ENCODE measurements around the gene FCN3. TPM values are rescaled to one million over a fixed set of nuclear protein-coding genes. Genes with fewer than 3 reads are reported as not detected.

The FCN3 gene
- total and polyA plus RNA-seq, 9 of the 15 experiments (the other 6 are each of a cell fraction or from before 2014, with no cell fraction given) = 0.49 TPM; not detected in 8

DNA sequence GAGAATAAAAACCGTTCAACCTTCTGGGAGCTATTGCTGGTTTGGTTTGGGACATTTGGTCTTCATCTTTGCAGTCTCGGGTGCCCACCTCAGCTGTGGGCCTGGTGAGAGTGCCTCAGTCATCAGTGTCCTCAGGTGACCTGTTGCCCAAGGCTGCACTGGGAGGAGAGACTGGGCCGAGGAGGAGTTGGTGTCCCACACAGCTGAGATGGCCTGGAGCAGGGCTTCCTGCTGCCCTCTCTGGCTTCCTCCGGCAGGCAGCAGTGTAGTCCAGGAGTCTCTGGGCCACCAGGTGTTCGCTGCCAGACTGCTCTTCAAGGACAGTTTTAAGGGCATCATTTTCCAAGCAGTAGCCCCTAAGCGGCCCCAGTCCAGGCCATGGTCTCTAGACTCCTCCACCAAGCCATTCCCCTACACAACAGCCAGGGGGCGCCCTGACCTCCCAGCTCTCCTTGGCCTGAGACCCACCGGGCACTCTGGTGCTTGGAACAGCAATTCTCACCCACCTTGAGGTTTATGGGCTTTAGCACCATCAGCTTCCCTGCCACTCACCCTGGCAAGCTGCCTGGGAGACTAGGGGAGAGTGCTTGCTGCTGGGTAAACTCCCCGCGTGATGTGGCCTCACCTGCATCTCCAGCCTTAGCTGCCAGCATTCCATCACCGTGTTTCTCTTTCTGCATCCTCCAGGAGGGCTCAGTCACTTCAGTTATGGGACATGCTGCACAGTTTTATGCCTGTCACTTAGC is 41.9 kb downstream of the FCN3 start:
- BruUV-seq (replicated peaks) = no TSS peak
- Histone ChIP-seq H3K4me1 (replicated peaks in 1 of 2; ENCODE audit: control insufficient read depth in 2 of 2, insufficient read depth in 2 of 2, low read length in 2 of 2) (peaks cover 0 to 12% of the 10 kb centered on the region in 2 experiments; a peak in 2 of 5 replicates), H3K9me1 (ENCODE audit: control insufficient read depth, insufficient read depth, low read length) (no peaks in the 10 kb centered on the region), H3K4me2 (ENCODE audit: insufficient read depth, low read length) (no peak overlapping the region), H3K4me3 (no peak overlapping the region), H3K27ac (ENCODE audit: extremely low read depth, low read depth, low read length) (no peak overlapping the region; the same call in 2 of the 3 replicates), H3K9ac (ENCODE audit: insufficient read depth in 1 of 2, low read depth in 2 of 2, low read length in 2 of 2) (peak overlapping the region in 1 of 2 experiments; percentile 15; a peak in 2 of 4 replicates), H3K9me3 (replicated peaks; ENCODE audit: control insufficient read depth, insufficient read depth, low read depth, low read length) (no peaks in the 10 kb centered on the region), H3K27me3 (ENCODE audit: control insufficient read depth in 2 of 2, insufficient read depth in 2 of 2, low read length in 2 of 2) (no peaks in the 10 kb centered on the region), H3K36me3 (ENCODE audit: control insufficient read depth, insufficient read depth, low read length) (peaks cover 84% of the 10 kb centered on the region; the same call in 2 of the 3 replicates), H4K20me1 (replicated peaks; ENCODE audit: control insufficient read depth, insufficient read depth, low read length) (peaks cover 16% of the 10 kb centered on the region), H3K79me2 (ENCODE audit: control insufficient read depth, insufficient read depth, low read length) (peaks cover 22% of the 10 kb centered on the region), H2AFZ (ENCODE audit: low read depth, low read length) (no peak overlapping the region)
- ChIA-PET POLR2A (interaction anchor here (0.6 to 2.5 kb wide), 13 partner anchors 9 to 104 kb away, joined by 3 to 23 read pairs (median 4); partner anchors contain the start of genes MAP3K6 and TMEM222), CTCF (ENCODE audit: low intra/inter-chr PET ratio) (interaction anchor here (0.7 to 1.9 kb wide), 6 partner anchors 9 to 274 kb away, joined by 3 to 7 read pairs (median 4); partner anchors contain the start of genes MAP3K6 and SYTL1)
- in situ Hi-C loops (cut with MboI) (no loop called here), intact Hi-C loops (cut with micrococcal nuclease) (loop anchor here (1.0 to 2.0 kb wide), 2 partner anchors 40 to 62 kb away; no protein-coding TSS in a partner anchor)
- FAIRE-seq (peak; percentile 85), ATAC-seq (peak; percentile 95), DNase-seq (ENCODE audit: extremely low read depth in 1 of 4, low spot score in 3 of 4) (peak; percentile 76 to 85 (median 80))
- WGBS (ENCODE audit: insufficient coverage, low coverage, missing lambda C conversion rate) = 58% methylated on average over 11 of the region's 11 CpGs
- TF ChIP-seq, protein P1, sequence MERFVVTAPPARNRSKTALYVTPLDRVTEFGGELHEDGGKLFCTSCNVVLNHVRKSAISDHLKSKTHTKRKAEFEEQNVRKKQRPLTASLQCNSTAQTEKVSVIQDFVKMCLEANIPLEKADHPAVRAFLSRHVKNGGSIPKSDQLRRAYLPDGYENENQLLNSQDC (CRISPR knock-in tag; IDR thresholded peaks at IDR 0.05) = no peak
- TF ChIP-seq RBFOX2 (IDR thresholded peaks at IDR 0.05; ENCODE audit: low read depth, low read length) = 0 out of 2 replicates have a peak, but pooled peaks have one; percentile 28
- 0 out of 2 replicates have a peak, but pooled peaks have one; percentile 37 for TF ChIP-seq GABPB1 (CRISPR knock-in tag; IDR thresholded peaks at IDR 0.05)
- TF ChIP-seq, protein P2, sequence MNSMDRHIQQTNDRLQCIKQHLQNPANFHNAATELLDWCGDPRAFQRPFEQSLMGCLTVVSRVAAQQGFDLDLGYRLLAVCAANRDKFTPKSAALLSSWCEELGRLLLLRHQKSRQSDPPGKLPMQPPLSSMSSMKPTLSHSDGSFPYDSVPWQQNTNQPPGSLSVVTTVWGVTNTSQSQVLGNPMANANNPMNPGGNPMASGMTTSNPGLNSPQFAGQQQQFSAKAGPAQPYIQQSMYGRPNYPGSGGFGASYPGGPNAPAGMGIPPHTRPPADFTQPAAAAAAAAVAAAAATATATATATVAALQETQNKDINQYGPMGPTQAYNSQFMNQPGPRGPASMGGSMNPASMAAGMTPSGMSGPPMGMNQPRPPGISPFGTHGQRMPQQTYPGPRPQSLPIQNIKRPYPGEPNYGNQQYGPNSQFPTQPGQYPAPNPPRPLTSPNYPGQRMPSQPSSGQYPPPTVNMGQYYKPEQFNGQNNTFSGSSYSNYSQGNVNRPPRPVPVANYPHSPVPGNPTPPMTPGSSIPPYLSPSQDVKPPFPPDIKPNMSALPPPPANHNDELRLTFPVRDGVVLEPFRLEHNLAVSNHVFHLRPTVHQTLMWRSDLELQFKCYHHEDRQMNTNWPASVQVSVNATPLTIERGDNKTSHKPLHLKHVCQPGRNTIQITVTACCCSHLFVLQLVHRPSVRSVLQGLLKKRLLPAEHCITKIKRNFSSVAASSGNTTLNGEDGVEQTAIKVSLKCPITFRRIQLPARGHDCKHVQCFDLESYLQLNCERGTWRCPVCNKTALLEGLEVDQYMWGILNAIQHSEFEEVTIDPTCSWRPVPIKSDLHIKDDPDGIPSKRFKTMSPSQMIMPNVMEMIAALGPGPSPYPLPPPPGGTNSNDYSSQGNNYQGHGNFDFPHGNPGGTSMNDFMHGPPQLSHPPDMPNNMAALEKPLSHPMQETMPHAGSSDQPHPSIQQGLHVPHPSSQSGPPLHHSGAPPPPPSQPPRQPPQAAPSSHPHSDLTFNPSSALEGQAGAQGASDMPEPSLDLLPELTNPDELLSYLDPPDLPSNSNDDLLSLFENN (IDR thresholded peaks at IDR 0.05; ENCODE audit: low read depth in 2 of 2, low read length in 2 of 2) = peak in 1 of 2 experiments; percentile 33; a peak in 1 of 4 replicates
- peak in 2 of 3 experiments; percentile 8 to 9 for TF ChIP-seq YY1 (IDR thresholded peaks at IDR 0.05; ENCODE audit: borderline replicate concordance in 1 of 3, control insufficient read depth in 1 of 3, extremely low read depth in 1 of 3, insufficient read depth in 3 of 3, insufficient read length in 1 of 3, insufficient replicate concordance in 2 of 3, low read depth in 1 of 3, low read length in 2 of 3)
- TF ChIP-seq, protein P3, sequence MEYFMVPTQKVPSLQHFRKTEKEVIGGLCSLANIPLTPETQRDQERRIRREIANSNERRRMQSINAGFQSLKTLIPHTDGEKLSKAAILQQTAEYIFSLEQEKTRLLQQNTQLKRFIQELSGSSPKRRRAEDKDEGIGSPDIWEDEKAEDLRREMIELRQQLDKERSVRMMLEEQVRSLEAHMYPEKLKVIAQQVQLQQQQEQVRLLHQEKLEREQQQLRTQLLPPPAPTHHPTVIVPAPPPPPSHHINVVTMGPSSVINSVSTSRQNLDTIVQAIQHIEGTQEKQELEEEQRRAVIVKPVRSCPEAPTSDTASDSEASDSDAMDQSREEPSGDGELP (CRISPR knock-in tag; IDR thresholded peaks at IDR 0.05; ENCODE audit: borderline replicate concordance) = peak; percentile 31; the same call in 1 of the 2 replicates
- peak; percentile 76 for TF ChIP-seq SMC3 (conservative IDR thresholded peaks at IDR 0.05; ENCODE audit: insufficient read depth, low read depth, low read length)
- peak; percentile 83; the same call in 1 of the 2 replicates for TF ChIP-seq HDGF (IDR thresholded peaks at IDR 0.05)
- TF ChIP-seq CEBPB (tag; IDR thresholded peaks at IDR 0.05) = peak; percentile 77
- TF ChIP-seq BHLHE40 (IDR thresholded peaks at IDR 0.05; ENCODE audit: low read length) = no peak
- peak; percentile 33 for TF ChIP-seq HMGN3 (IDR thresholded peaks at IDR 0.05; ENCODE audit: borderline replicate concordance, extremely low read depth, insufficient read length, low read depth, low read length)
- 0 out of 2 replicates have a peak, but pooled peaks have one; percentile 61 for TF ChIP-seq PHB (CRISPR knock-in tag; IDR thresholded peaks at IDR 0.05)
- TF ChIP-seq CREB1 (IDR thresholded peaks at IDR 0.05) = no peak
- 0 out of 2 replicates have a peak, but pooled peaks have one; percentile 16 for TF ChIP-seq CREB1 (CRISPR knock-in tag; IDR thresholded peaks at IDR 0.05)
- TF ChIP-seq XRCC5 (IDR thresholded peaks at IDR 0.05; ENCODE audit: low read depth, low read length) = peak; percentile 50; the same call in 1 of the 2 replicates
